SK-N-SH (cell line): ENCODE measurements around the gene FRAT2. TPM values are rescaled to one million over a fixed set of nuclear protein-coding genes. Genes with fewer than 3 reads are reported as not detected.

Experiments used
- CTCF ChIA-PET: fragments of 300-600, 350-600 bp; formaldehyde crosslinking; extraction: SDS; loops from one replicate; lab custom pipeline; 2021; lab: Yijun Ruan, JAX
- POLR2A ChIA-PET: fragments of 350-600 bp; sonication (Branson Sonifier 250); formaldehyde crosslinking; extraction: SDS; loops from one replicate; lab custom pipeline; 2020; ENCODE audit warnings: antibody characterized with exemption, inconsistent platforms; lab: Yijun Ruan, JAX
- DNase-seq: peaks from one replicate; pipeline ENCODE4 v3.0.0; 2012
- H2AFZ ChIP-seq: fragments of 200-600 bp; sonication (generic); 2 replicates; pipeline ENCODE4 v1.8.1; 2016; ENCODE audit warnings: antibody characterized with exemption, mild to moderate bottlenecking, low read depth
- H3F3A ChIP-seq: fragments of 200-600 bp; sonication (generic); replicated peaks from 2 replicates; pipeline ENCODE3; 2016; ENCODE audit warnings: antibody characterized with exemption, mild to moderate bottlenecking; ENCODE audit not compliant: insufficient read depth
- H3K27ac ChIP-seq, 2 experiments: fragments of 200-500 bp in 1 of 2; fragments of 200-600 bp in 1 of 2; sonication (Bioruptor generic) in 1 of 2; sonication (generic), shearing (Covaris generic) in 1 of 2; 2 replicates each; pipeline versions ENCODE4 v1.5.1 to v1.6.1; 2014 to 2016; ENCODE audit warnings: low read depth in 2 of 2, inconsistent platforms in 1 of 2, low read length in 1 of 2, mild to moderate bottlenecking in 1 of 2, mixed read lengths in 1 of 2
- H3K27me3 ChIP-seq: fragments of 200-600 bp; sonication (generic), shearing (Covaris generic); 2 replicates; pipeline ENCODE4 v1.6.1; 2016; ENCODE audit warnings: mixed run types; ENCODE audit not compliant: insufficient read depth
- H3K36me3 ChIP-seq, 2 experiments: fragments of 200-500 bp in 1 of 2; fragments of 200-600 bp in 1 of 2; sonication (Bioruptor generic) in 1 of 2; sonication (generic) in 1 of 2; replicated peaks in 1 of 2; 2 replicates each; pipeline versions ENCODE3 to v1.5.1; 2014 to 2016; ENCODE audit warnings: low read length in 1 of 2, mild to moderate bottlenecking in 1 of 2; ENCODE audit not compliant: insufficient read depth in 2 of 2, control insufficient read depth in 1 of 2
- H3K4me1 ChIP-seq, 2 experiments: fragments of 200-500 bp in 1 of 2; fragments of 200-600 bp in 1 of 2; sonication (Bioruptor generic) in 1 of 2; sonication (generic), shearing (Covaris generic) in 1 of 2; 2 replicates each; pipeline versions ENCODE4 v1.5.1 to v1.6.1; 2014 to 2016; ENCODE audit warnings: low read depth in 1 of 2, low read length in 1 of 2, mixed run types in 1 of 2; ENCODE audit not compliant: insufficient read depth in 2 of 2, control insufficient read depth in 1 of 2
- H3K4me2 ChIP-seq: fragments of 200-600 bp; sonication (generic), shearing (Covaris generic); 2 replicates; pipeline ENCODE4 v1.6.1; 2017; ENCODE audit warnings: mixed run types
- H3K4me3 ChIP-seq, 2 experiments: fragments of 200-500 bp in 1 of 2; fragments of 200-600 bp in 1 of 2; sonication (Bioruptor generic) in 1 of 2; sonication (generic), shearing (Covaris generic) in 1 of 2; 2 replicates each; pipeline versions ENCODE4 v1.5.1 to v1.8.1; 2014 to 2016; ENCODE audit warnings: low read depth in 2 of 2, inconsistent platforms in 1 of 2, low read length in 1 of 2, mild to moderate bottlenecking in 1 of 2, mixed read lengths in 1 of 2, moderate library complexity in 1 of 2
- H3K79me2 ChIP-seq: fragments of 200-600 bp; sonication (generic); 2 replicates; pipeline ENCODE4 v1.8.1; 2017; ENCODE audit warnings: mild to moderate bottlenecking; ENCODE audit not compliant: insufficient read depth
- H3K9ac ChIP-seq: fragments of 200-600 bp; sonication (generic); 2 replicates; pipeline ENCODE4 v1.6.1; 2017; ENCODE audit warnings: mixed run types
- H3K9me2 ChIP-seq: fragments of 200-600 bp; sonication (generic); 2 replicates; pipeline ENCODE4 v1.6.1; 2017; ENCODE audit warnings: mixed run types
- H3K9me3 ChIP-seq: fragments of 200-600 bp; sonication (generic); 2 replicates; pipeline ENCODE4 v1.6.1; 2017; ENCODE audit warnings: mixed run types, mild to moderate bottlenecking, moderate library complexity
- H4K20me1 ChIP-seq: fragments of 200-600 bp; sonication (generic); 2 replicates; pipeline ENCODE4 v1.6.1; 2017; ENCODE audit warnings: mild to moderate bottlenecking, mixed run types; ENCODE audit not compliant: insufficient read depth
- ELF1 ChIP-seq: IDR thresholded peaks from 2 replicates; pipeline ENCODE4 v1.4.0; 2012
- FOSL2 ChIP-seq: IDR thresholded peaks from 2 replicates; pipeline ENCODE4 v1.4.0; 2012; ENCODE audit warnings: low read depth, mild to moderate bottlenecking, moderate library complexity, borderline replicate concordance
- JUND ChIP-seq: IDR thresholded peaks from 2 replicates; pipeline ENCODE4 v1.4.0; 2012
- NRF1 ChIP-seq: IDR thresholded peaks from 2 replicates; pipeline ENCODE4 v1.6.1; 2012; ENCODE audit warnings: low read depth, mild to moderate bottlenecking, low read length
- RCOR1 ChIP-seq: fragments of 150-350 bp; IDR thresholded peaks from 2 replicates; pipeline ENCODE4 v1.6.1; 2017; ENCODE audit warnings: antibody characterized with exemption, low read length
- WGBS: methylation state at CpG from one replicate; pipeline ENCODE4 v1.1.6; 2017; ENCODE audit warnings: low lambda C conversion rate; 5-methylcytosine and 5-hydroxymethylcytosine counted together
- polyA plus RNA-seq, 3 experiments: library from polyadenylated mRNA; depleted of rRNA; stranded (reverse); fragments of >200 nt; gene quantifications; 2 replicates each; pipeline ENCODE4 v1.2.3, GENCODE V29; 2012
- TF ChIP-seq, protein P1 (sequence below): IDR thresholded peaks from 2 replicates; pipeline ENCODE4 v1.4.0; 2012; ENCODE audit warnings: low read depth, borderline replicate concordance
- TF ChIP-seq, protein P2 (sequence below): fragments of 150-350 bp; IDR thresholded peaks from 2 replicates; pipeline ENCODE4 v1.6.1; 2016; ENCODE audit warnings: mild to moderate bottlenecking, low read depth, low read length
- TF ChIP-seq, protein P3 (sequence below): fragments of 200-600 bp; sonication (generic); IDR thresholded peaks from 2 replicates; pipeline ENCODE4 v1.6.1; 2017; ENCODE audit warnings: antibody characterized with exemption, mild to moderate bottlenecking, moderate library complexity

The FRAT2 gene
- polyA plus RNA-seq, 1 of the 3 experiments (the other 2 are of a cell fraction) = 2.4 TPM

DNA sequence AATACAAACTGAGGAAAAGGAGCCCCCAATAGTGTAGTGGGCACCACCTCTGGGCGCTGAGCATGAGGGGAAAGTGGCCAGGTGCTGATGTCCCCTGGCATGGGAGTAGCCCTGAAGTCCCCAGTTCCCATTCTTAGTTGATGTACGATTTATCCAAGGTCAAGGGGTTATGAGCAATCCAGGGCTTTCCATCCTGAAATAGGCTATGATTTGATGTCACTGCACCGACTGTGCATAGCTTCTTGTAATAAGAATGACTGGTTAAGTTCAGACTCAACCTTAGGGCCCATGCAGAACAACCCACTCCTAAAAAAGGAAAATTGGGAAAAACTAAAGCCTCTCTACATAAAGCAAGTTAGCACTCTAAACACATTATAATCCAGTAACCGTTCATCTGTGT is 11.0 kb downstream of the FRAT2 start:
- no peaks in the 10 kb centered on the region for H3K9me3 ChIP-seq
- H3K27me3 ChIP-seq = no peaks in the 10 kb centered on the region
- H3K4me2 ChIP-seq = no peak overlapping the region
- no peaks in the 10 kb centered on the region for H3K36me3 ChIP-seq
- DNase-seq = no peak
- TF ChIP-seq RCOR1 (no peak), FOSL2 (no peak), JUND (no peak), NRF1 (no peak), ELF1 (no peak)
- TF ChIP-seq, protein P1, sequence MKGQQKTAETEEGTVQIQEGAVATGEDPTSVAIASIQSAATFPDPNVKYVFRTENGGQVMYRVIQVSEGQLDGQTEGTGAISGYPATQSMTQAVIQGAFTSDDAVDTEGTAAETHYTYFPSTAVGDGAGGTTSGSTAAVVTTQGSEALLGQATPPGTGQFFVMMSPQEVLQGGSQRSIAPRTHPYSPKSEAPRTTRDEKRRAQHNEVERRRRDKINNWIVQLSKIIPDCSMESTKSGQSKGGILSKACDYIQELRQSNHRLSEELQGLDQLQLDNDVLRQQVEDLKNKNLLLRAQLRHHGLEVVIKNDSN = no peak
- TF ChIP-seq, protein P2, sequence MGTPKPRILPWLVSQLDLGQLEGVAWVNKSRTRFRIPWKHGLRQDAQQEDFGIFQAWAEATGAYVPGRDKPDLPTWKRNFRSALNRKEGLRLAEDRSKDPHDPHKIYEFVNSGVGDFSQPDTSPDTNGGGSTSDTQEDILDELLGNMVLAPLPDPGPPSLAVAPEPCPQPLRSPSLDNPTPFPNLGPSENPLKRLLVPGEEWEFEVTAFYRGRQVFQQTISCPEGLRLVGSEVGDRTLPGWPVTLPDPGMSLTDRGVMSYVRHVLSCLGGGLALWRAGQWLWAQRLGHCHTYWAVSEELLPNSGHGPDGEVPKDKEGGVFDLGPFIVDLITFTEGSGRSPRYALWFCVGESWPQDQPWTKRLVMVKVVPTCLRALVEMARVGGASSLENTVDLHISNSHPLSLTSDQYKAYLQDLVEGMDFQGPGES = no peak
- CTCF ChIA-PET = no interaction called here
- no peak overlapping the region for H2AFZ ChIP-seq
- H3K79me2 ChIP-seq = no peaks in the 10 kb centered on the region
- no peak overlapping the region for H3K27ac ChIP-seq
- no peak overlapping the region for H3K4me3 ChIP-seq
- H4K20me1 ChIP-seq = no peaks in the 10 kb centered on the region
- peaks cover 5% of the 10 kb centered on the region for H3F3A ChIP-seq
- 68% methylated on average over 4 of the region's 4 CpGs for WGBS
- no peaks in the 10 kb centered on the region for H3K9me2 ChIP-seq
- no peak overlapping the region for H3K9ac ChIP-seq
- POLR2A ChIA-PET = no interaction called here
- H3K4me1 ChIP-seq = peaks cover 0 to 5% of the 10 kb centered on the region in 2 experiments; a peak in 1 of 4 replicates

DNA sequence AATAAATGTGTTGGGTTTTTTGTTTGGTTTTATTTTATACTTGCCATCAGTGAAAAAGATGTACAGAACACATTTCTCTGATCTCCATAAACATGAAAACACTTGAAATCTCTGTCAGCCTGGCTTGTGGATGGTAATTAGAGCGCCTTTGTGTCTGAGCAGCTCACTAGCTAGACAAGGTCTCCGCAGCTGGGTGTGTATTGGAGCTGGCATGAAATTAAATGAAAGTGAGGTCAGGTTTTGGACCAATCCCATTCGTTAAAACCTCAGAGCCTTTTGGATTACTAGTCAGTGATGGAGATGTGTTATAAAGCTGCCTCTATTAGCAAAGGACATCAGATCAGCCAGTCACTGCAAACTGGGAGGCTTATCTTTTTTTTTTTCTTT is 12.7 kb downstream of the FRAT2 start:
- POLR2A ChIA-PET = no interaction called here
- peaks cover 5% of the 10 kb centered on the region for H3F3A ChIP-seq
- DNase-seq = no peak
- no peaks in the 10 kb centered on the region for H3K9me2 ChIP-seq
- no peaks in the 10 kb centered on the region for H3K9me3 ChIP-seq
- H3K4me3 ChIP-seq = no peak overlapping the region
- CTCF ChIA-PET = interaction anchor here (0.7 to 1.6 kb wide), 2 partner anchors 11 to 43 kb away, joined by 3 to 4 read pairs; no protein-coding TSS in a partner anchor
- peaks cover 0 to 5% of the 10 kb centered on the region in 2 experiments; a peak in 1 of 4 replicates for H3K4me1 ChIP-seq
- no peak overlapping the region for H3K9ac ChIP-seq
- no peaks in the 10 kb centered on the region for H3K79me2 ChIP-seq
- no peak overlapping the region for H3K27ac ChIP-seq
- H4K20me1 ChIP-seq = no peaks in the 10 kb centered on the region
- TF ChIP-seq, protein P3, sequence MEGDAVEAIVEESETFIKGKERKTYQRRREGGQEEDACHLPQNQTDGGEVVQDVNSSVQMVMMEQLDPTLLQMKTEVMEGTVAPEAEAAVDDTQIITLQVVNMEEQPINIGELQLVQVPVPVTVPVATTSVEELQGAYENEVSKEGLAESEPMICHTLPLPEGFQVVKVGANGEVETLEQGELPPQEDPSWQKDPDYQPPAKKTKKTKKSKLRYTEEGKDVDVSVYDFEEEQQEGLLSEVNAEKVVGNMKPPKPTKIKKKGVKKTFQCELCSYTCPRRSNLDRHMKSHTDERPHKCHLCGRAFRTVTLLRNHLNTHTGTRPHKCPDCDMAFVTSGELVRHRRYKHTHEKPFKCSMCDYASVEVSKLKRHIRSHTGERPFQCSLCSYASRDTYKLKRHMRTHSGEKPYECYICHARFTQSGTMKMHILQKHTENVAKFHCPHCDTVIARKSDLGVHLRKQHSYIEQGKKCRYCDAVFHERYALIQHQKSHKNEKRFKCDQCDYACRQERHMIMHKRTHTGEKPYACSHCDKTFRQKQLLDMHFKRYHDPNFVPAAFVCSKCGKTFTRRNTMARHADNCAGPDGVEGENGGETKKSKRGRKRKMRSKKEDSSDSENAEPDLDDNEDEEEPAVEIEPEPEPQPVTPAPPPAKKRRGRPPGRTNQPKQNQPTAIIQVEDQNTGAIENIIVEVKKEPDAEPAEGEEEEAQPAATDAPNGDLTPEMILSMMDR = no peak
- no peaks in the 10 kb centered on the region for H3K27me3 ChIP-seq
- no peaks in the 10 kb centered on the region for H3K36me3 ChIP-seq
- H2AFZ ChIP-seq = no peak overlapping the region
- H3K4me2 ChIP-seq = no peak overlapping the region
- 88% methylated on average over 3 of the region's 3 CpGs for WGBS
